Prostate gland (tissue), 2 donors: Measurements from ENCODE around the gene IL11RA. TPM values are rescaled to one million over a fixed set of nuclear protein-coding genes. Genes with fewer than 3 reads are reported as not detected.
A peak's percentile ranks its signal among the peaks of the same experiment; 100 is the strongest.

Source experiments
- DNase-seq: peaks from one replicate; pipeline ENCODE4 v3.0.0-alpha.2; 2019; ENCODE audit warnings: low spot score
- H3K27ac ChIP-seq, 2 donors: fragments of 200-600 bp; sonication (generic); 2 replicates each; pipeline ENCODE4 v1.5.1; 2017 to 2019
- H3K27me3 ChIP-seq: fragments of 200-600 bp; sonication (generic); replicated peaks from 2 replicates; pipeline ENCODE4 v1.5.1; 2019; ENCODE audit not compliant: insufficient read depth
- H3K36me3 ChIP-seq, 2 donors: fragments of 200-600 bp; sonication (generic); 1 replicate in 1 of 2; 2 replicates in 1 of 2; pipeline versions ENCODE4 v1.5.1 to v1.8.1; 2017 to 2019
- H3K4me1 ChIP-seq: fragments of 200-600 bp; sonication (generic); replicated peaks from 2 replicates; pipeline ENCODE4 v1.5.1; 2019
- H3K4me3 ChIP-seq, 2 donors: fragments of 200-600 bp; sonication (generic); 2 replicates each; pipeline ENCODE4 v1.5.1; 2017 to 2019
- H3K9me3 ChIP-seq: fragments of 200-600 bp; sonication (generic); 2 replicates; pipeline ENCODE4 v1.5.1; 2017
- CTCF ChIP-seq, 4 experiments: fragments of 200-600 bp in 2 of 4; fragments of 450-650 bp in 2 of 4; sonication (generic) in 2 of 4; IDR thresholded peaks; 1 replicate in 3 of 4; 2 replicates in 1 of 4; pipeline ENCODE4 v1.5.1; 2016 to 2019; ENCODE audit warnings: antibody characterized with exemption in 4 of 4, mild to moderate bottlenecking in 2 of 4, moderate library complexity in 2 of 4
- POLR2A ChIP-seq: fragments of 450-650 bp; IDR thresholded peaks from one replicate; pipeline ENCODE4 v1.6.1; 2016; ENCODE audit warnings: antibody characterized with exemption, mild to moderate bottlenecking
- POLR2AphosphoS5 ChIP-seq: sonication (generic); formaldehyde crosslinking; IDR thresholded peaks from one replicate; pipeline ENCODE4 v1.6.1; 2017; ENCODE audit warnings: antibody characterized with exemption
- WGBS: methylation state at CpG from one replicate; pipeline ENCODE4 v1.1.5; 2018; 5-methylcytosine and 5-hydroxymethylcytosine counted together
- intact Hi-C: fragments of 100-400 bp; cut with DNase I; formaldehyde crosslinking; loops from one replicate; pipeline ENCODE4 v1.14.2; 2022
- total RNA-seq, 2 donors: library from RNA; depleted of rRNA; stranded (reverse); fragments of >200 nt; gene quantifications; one replicate each; pipeline ENCODE4 v1.1.0, GENCODE V29; 2016

IL11RA gene
- total RNA-seq, 2 donors from 2014 or later: 25.8 to 73.5 TPM

GRCh38 chr9:34634551-34635248, 17.3 kb upstream of the IL11RA start:
- Histone ChIP-seq H3K27me3 (no peaks in the 10 kb centered on the region), H3K27ac (no peak overlapping the region), H3K9me3 (no peaks in the 10 kb centered on the region), H3K4me3 (no peak overlapping the region), H3K4me1 (no peaks in the 10 kb centered on the region), H3K36me3 (no peaks in the 10 kb centered on the region)
- WGBS: 88% methylated on average over 3 of the region's 3 CpGs
- intact Hi-C loops: no loop called here
- TF ChIP-seq CTCF (IDR thresholded peaks at IDR 0.05): no peak
- TF ChIP-seq POLR2AphosphoS5: no peak
- TF ChIP-seq POLR2A: no peak
- DNase-seq: no peak

DNA sequence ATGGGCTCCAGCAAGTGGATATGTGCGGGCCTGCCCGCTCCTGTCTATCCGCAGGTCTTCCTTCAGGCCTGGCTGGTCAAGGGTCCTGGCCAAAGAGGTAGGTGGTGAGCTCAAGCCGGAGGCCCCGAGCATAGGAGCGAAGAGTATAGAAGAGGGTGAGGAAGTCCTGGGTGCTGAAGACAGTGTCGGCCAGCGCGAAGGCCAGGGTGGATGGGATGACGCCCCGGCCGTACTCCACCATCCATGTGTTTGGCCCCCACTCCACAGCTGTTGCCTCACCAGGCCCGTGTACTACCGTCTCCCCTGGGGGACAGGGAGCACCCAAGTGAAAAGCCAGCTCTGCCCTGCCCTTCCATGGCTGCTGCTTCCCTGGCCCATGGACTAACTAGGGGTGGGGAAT, 16.4 kb upstream of the IL11RA start:
- intact Hi-C loops: no loop called here
- 91% methylated on average over 14 of the region's 14 CpGs for WGBS
- no peak for DNase-seq
- TF ChIP-seq POLR2AphosphoS5 (no peak), POLR2A (no peak), CTCF (IDR thresholded peaks at IDR 0.05) (no peak)
- no peak overlapping the region for H3K4me3 ChIP-seq
- H3K9me3 ChIP-seq: no peaks in the 10 kb centered on the region
- no peaks in the 10 kb centered on the region for H3K36me3 ChIP-seq
- H3K27me3 ChIP-seq: no peaks in the 10 kb centered on the region
- H3K4me1 ChIP-seq: no peaks in the 10 kb centered on the region
- H3K27ac ChIP-seq: no peak overlapping the region

DNA sequence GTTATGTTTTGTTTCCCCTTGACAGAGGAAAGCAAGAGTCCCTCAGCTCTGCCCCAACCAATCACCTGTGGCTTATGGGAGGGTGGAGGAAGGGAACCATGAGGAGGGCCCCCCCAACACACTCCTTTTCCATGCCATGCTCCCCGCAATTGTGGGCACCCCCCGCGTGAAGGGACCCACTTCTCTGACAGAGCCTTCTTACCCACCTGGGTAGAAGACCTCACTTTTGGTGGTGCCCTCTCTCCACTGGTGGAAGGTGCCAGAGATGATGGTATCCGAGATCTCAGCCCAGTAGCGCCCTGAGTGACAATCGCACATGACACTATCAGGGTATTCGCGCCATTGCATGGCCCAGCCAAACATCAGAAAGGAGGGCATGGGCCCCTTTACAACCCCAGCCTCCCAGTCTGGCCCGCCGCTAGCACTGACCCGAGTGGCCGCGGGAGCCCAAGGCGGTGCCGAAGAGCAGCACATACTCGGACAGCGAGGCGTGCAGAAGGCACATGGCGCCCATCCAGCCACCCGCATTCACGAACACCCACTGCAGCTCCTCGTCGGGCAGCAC, 15.1 kb upstream of the IL11RA start:
- Histone ChIP-seq H3K27me3 (no peaks in the 10 kb centered on the region), H3K4me3 (peak overlapping the region; percentile 74 to 76), H3K4me1 (no peaks in the 10 kb centered on the region), H3K27ac (peak overlapping the region; percentile 78 to 87), H3K36me3 (no peaks in the 10 kb centered on the region), H3K9me3 (no peaks in the 10 kb centered on the region)
- TF ChIP-seq POLR2AphosphoS5: no peak
- no peak for TF ChIP-seq POLR2A
- TF ChIP-seq CTCF (IDR thresholded peaks at IDR 0.05): no peak
- WGBS: 7% methylated on average over 23 of the region's 23 CpGs
- intact Hi-C loops: loop anchor here (2.0 kb wide), 1 partner anchor 24 kb away; the partner anchor contains the start of gene RPP25L
- no peak for DNase-seq

- intact Hi-C loops: loop anchor here (2.0 kb wide), 1 partner anchor 25 kb away; the partner anchor contains the start of gene RPP25L
- no peaks in the 10 kb centered on the region for H3K4me1 ChIP-seq
- no peaks in the 10 kb centered on the region for H3K9me3 ChIP-seq
- no peaks in the 10 kb centered on the region for H3K27me3 ChIP-seq
- TF ChIP-seq POLR2A (peak; percentile 73), POLR2AphosphoS5 (peak; percentile 94), CTCF (IDR thresholded peaks at IDR 0.05) (peak in 1 of 4 experiments; percentile 26)
- WGBS: under 1% methylated on average over 66 of the region's 74 CpGs
- peak within 1 kb of the TSS; percentile 78 to 87 for H3K27ac ChIP-seq
- H3K36me3 ChIP-seq: no peaks in the 10 kb centered on the region
- DNase-seq: peak; percentile 92
- H3K4me3 ChIP-seq: peak within 1 kb of the TSS; percentile 74 to 76
Measured at GRCh38 chr9:34637356-34638137, 14.4 kb upstream of the IL11RA start, which contains the start of gene SIGMAR1. TSS of gene SIGMAR1 (minus strand) at chr9:34637787. CDS start at chr9:34637697, 90 bp downstream.
